Iris pigment epithelial cell (primary cell): ENCODE measurements around the gene GKN2.

Source experiments
- DNase-seq: peaks from one replicate; pipeline ENCODE4 v3.0.0-alpha.2; 2011; ENCODE audit warnings: low read depth

Gene GKN2

GRCh38 chr2:68952887-68953521 is at the start of gene GKN2:
GKN2 (minus strand) TSS chr2:68952893; CDS start chr2:68952861, 32 bp downstream.
- no peak for DNase-seq

- DNase-seq = no peak
Observed at GRCh38 chr2:69001879-69002278, 49.2 kb upstream of the GKN2 start.

GRCh38 chr2:68997401-68997800 is 44.7 kb upstream of the GKN2 start:
- DNase-seq = no peak

DNA sequence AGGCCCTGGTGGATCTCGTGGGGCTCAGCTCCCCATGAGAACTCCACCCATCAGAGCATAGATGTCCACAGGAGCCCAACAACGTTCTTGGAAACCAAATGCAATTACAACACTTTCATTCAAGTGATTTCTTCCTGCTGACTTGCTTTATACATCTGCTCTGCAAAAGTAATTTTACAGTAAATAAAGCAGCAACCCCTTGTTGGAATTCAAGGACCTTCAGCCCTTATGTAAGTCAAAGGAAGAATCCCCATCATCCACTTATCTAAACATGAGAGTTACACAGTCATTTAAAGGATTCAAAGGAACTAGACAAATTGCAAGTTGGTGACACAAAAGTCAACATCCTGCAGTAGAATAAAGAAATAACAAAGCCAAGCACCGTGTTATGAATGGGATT is 43.2 kb upstream of the GKN2 start:
- DNase-seq = no peak

GRCh38 chr2:68994864-68995263 is 42.2 kb upstream of the GKN2 start:
- peak; percentile 43 for DNase-seq

DNA sequence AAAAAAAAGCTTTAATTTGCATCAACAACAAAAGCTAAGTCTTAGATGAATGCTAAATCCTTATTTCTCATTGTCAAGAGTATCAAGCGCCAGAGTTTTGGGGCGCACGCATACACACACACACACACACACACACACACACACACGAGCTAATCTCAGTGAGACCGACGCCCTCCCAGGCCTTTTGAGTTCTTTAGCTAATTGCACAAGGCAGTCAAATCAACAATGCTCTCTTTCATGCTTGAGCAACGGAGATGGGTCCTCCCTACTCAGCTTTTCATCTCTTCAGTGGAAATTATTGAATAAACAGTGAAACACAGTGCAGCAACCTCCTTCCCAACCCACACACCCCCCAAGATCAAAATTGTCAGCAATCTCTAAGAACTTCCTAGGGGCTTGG is 41.0 kb upstream of the GKN2 start:
- no peak for DNase-seq

DNA sequence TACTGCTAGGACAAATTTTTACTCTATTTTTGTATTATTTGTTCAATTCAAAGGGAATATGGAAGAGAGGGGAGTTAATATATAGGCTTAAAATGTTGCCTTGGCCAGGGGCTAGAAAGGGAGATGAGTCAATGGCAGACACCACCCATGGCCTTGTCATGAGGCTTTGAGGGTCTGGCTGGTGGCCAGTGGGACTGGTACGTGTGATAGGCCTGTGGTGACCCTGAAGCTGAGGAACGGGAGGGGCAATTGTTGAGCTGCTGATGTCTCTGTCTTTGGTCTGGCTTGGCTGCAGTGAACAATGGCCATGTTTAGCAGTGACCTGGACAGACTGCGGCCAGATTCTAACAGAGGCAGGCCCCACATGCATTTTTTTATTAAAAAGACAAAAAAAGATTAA is 40.2 kb upstream of the GKN2 start:
- DNase-seq = no peak

DNA sequence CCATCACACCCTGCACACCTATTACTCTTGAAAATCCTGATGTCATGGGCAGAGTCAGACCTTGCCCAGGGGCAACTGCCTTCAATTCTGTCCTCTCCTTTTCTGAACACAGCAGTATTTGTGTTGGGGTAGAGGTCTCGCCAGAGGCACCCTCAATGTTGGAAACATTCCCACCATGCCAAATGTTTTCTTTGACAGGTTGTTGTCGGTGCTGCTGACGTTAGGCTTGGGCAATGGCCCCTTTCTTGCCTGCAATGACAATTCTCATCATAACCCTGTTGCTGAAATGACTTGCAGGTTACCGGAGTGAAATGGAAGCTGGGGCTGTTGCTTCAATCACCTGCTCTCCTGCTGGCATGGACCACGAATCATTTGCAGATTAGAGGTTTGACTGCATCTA is 39.6 kb upstream of the GKN2 start:
- no peak for DNase-seq

DNA sequence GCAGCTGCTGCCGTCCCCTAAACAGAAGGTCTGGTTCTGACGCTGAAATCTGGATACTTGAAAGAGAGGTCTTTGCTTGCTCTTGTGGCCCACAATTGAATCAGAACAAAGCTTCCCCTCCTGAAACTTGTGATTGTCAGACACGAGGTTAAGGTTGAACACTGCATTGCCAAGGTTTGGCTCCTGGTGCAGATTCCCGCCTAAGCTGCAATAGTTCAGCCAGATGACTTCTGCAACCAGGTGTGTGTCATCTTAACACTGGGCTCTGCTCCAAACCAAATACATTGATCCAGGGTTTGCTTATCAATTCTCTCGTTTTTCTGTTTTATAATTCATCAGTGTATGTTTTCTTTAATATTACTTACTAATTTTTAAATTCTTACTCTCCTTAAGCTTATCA is 36.3 kb upstream of the GKN2 start:
- no peak for DNase-seq

- DNase-seq = no peak
Observed at GRCh38 chr2:68987021-68987503, 34.4 kb upstream of the GKN2 start.

DNA sequence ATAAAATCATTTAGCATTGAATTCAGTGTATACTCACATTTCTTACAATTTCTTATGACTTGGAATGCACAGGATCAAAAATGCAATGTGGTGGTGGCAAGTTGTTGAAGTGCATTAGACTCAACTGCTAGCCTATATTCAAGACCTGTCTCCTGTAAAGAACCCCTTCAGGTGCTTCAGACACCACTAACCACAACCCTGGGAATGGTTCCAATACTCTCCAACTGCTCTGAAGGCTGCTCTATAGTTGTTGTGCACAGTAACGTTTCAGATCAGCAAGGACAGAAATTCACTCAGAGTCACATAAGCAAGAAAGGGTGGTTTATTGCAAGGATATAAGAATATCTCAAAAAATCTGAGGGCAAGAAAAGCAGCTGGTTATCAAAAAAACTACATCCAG is 28.3 kb upstream of the GKN2 start:
- DNase-seq = peak; percentile 42

DNA sequence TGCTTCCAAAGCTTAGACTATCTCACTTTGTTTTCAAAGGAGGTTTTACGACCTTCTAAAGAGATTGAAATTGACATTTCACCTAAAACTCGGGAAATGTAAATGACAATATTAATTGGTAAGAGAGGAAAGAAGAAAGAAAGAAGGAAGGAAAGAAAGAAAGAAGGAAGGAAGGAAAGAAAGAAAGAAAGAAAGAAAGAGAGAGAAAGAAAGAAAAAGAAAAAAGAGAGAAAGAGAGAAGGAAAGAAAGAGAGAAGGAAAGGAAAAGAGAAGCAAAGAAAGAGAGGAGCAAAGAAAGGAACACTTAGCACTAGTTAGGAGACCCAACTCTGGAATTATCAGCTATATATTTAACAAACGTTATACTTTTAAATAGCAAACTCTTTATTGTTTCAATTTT is 25.4 kb upstream of the GKN2 start:
- DNase-seq = no peak

GRCh38 chr2:68977453-68977852 is 24.8 kb upstream of the GKN2 start:
- DNase-seq = no peak

- no peak for DNase-seq
Observed at GRCh38 chr2:68975844-68976243, 23.2 kb upstream of the GKN2 start.

DNA sequence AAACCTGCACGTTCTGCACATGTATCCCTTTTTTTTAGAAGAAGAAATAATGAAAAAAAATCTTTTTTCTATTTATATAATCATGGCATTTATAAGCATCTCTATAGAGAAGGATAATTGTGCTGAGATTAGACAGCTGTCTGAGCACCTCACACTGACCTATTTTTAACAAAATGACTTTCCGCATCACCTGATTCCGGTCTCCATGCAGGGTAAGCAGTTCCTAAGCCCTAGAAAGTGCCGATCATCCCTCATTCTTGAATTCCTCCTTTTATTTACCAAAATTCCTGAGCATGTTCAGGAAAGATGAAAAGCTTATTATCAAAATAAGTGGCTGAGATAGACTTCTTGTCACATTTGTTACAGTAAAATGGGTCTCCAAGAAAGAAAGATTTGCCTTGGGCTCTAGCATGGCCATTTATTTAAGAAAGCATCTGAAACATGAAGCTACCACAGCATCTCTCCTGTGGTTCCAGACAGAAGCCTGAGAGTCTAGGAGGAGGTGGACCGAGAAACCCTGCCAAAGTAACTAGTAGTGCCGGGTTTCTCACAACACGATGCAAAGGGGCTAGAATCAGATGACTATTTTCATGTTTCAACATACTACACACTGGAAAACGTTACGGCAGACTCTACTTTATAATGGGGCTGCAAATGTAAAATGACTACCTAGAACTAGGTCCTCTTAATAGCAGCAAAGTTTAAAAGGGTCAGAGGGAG is 22.4 kb upstream of the GKN2 start:
- DNase-seq = peak; percentile 20

- DNase-seq = peak; percentile 38
Observed at GRCh38 chr2:68974251-68974650, 21.6 kb upstream of the GKN2 start, which contains the start of gene GKN1. GKN1 (plus strand) TSS chr2:68974636; CDS start chr2:68974678, 42 bp downstream.

DNA sequence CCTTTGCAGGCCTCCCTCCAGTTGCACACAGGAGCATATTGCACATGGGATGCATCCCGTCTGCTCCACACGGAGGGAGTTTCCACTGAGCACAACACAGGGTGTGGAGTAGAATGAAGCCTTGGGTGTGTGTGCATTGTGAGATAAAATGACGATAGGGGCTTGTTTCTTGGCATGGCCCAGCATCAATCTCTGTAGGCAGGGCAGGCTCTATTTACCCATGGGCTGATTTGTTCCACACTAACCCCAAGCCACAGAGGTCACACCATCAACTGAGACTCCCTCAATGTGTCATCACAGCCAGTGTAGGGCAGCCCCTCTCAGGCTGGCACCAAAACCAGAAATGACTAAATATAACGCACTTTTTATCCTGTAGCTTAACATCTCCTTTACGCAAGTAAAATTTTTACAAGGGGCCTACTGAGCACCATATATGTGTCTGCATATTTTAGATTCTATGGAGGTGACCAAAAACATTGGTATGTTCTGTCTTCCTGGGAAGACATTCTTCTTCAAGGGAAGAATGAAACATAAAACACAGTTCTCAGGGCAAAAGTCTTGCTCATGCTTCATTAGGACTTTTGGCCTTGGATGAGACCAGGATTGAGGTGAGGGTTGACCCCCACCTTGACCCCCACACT is 19.0 kb upstream of the GKN2 start:
- DNase-seq = peak; percentile 94

DNA sequence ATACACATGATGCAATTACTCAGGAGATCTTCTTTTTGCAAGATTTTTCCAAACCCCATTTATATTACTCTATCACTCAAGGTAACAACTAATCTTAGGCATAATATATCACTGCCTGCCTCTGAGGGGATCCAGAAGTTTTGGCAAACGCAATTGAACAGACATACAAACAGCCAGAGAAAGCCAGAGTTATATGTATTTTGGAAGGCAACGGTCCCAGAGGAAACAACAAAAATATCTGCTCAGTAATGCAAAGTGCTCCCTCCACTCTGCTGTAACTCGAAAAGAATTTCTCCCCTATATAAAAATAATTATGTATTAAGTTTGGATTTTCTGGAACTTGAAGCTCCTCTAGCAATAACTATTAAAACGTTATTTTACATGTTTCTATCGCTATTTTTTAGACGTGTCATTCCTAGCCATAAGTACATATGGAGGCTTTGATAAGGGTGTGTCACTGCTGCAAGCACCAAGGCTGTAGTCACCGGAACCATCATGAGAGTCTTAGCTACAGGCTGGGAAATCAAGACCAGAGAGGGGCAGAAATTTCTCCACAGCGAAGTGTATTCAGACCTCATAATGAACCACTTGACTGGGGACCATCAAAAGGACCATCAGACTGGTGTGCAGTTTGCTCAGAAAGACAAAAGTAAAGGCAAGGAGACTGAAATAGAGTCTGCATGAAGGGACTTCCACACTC is 18.0 kb upstream of the GKN2 start:
- no peak for DNase-seq

DNA sequence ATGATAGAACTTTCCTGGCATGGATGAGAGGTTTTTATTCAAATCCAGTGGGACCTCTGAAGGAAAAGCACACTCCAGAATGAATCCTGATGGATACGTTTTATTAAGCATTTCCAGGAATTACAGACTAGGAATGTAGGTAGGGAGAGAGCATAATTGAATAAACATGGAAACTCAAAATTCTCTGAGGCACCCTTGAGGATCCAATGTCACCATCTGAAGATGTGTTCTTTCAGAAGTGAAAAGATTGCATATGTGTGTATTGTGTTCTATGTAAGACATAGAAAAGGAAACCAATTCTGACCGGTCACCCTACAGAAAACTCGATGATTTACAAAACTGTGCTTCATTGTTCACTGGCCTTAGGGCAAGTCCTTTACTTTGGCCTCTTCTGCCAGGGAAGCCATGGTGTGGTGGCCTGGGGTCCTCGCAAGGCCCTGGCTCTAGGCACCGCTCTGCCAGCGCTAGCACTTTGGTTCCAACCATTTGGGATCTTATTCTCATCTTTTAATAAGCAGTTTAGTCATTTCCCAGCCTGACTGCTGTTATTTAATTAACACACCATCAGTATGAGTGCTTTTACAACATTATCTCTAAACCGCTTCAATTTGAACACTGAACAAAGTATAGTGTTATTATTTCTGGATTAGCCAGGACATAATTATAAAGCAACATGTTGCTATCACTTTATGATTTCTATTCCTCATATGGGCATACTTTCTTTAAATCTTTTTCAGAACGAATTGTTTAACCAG is 17.2 kb upstream of the GKN2 start:
- no peak for DNase-seq

DNA sequence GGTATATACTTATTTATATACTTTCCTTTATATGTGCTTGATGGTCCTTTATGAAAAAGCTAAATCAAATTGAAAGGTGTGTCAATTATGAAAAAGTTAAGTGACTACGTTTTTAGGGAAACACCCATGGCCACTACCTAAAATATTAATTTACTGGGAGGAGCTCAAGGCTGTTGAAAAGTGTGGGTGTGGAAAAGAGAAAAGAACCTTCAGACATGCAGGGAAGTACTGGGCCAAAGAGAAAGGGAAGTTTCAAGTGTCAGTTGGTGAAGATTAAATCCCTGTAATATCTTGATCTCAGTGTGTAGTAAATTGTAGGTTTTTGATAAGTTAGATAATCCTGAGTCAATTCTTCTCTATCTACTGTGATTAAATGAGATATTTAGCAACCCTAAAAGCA is 15.5 kb upstream of the GKN2 start:
- DNase-seq = no peak

GRCh38 chr2:68964282-68964681 is 11.6 kb upstream of the GKN2 start:
- DNase-seq = no peak

- no peak for DNase-seq
Observed at GRCh38 chr2:68961380-68961779, 8.7 kb upstream of the GKN2 start.
